Vagina (tissue), 2 donors: Measurements from ENCODE around the gene TNFRSF19. TPM values are rescaled to one million over a fixed set of nuclear protein-coding genes. Genes with fewer than 3 reads are reported as not detected.

Source experiments
- DNase-seq, 2 donors: peaks; one replicate each; pipeline ENCODE4 v3.0.0-alpha.2; 2017; ENCODE audit errors: extremely low spot score in 2 of 2
- H3K27ac ChIP-seq: fragments of 200-600 bp; sonication (generic); one replicate; pipeline ENCODE4 v1.5.1; 2019
- H3K27me3 ChIP-seq: fragments of 200-600 bp; sonication (generic); one replicate; pipeline ENCODE4 v1.5.1; 2019
- H3K36me3 ChIP-seq, 2 donors: fragments of 200-600 bp; sonication (generic); one replicate each; pipeline ENCODE4 v1.5.1; 2017 to 2019
- H3K4me1 ChIP-seq: fragments of 200-600 bp; sonication (generic); one replicate; pipeline ENCODE4 v1.5.1; 2019
- H3K4me3 ChIP-seq, 2 donors: fragments of 200-600 bp; sonication (generic); 1 replicate in 1 of 2; 2 replicates in 1 of 2; pipeline ENCODE4 v1.5.1; 2016 to 2019
- H3K9me3 ChIP-seq: fragments of 200-600 bp; sonication (generic); one replicate; pipeline ENCODE4 v1.5.1; 2019
- POLR2A ChIP-seq, 2 donors: fragments of 450-650 bp; IDR thresholded peaks; one replicate each; pipeline ENCODE4 v1.6.1; 2017; ENCODE audit warnings: antibody characterized with exemption in 2 of 2, mild to moderate bottlenecking in 2 of 2, moderate library complexity in 2 of 2
- POLR2AphosphoS5 ChIP-seq, 2 donors: sonication (generic); formaldehyde crosslinking; IDR thresholded peaks; one replicate each; pipeline ENCODE4 v1.9.0; 2017; ENCODE audit warnings: antibody characterized with exemption in 2 of 2, mild to moderate bottlenecking in 2 of 2, low read depth in 1 of 2; ENCODE audit not compliant: insufficient read depth in 1 of 2
- intact Hi-C: fragments of 100-400 bp; cut with DNase I; formaldehyde crosslinking; loops from one replicate; pipeline ENCODE4 v1.15.1; 2023
- total RNA-seq: library from RNA; depleted of rRNA; stranded (reverse); fragments of >200 nt; gene quantifications from one replicate; pipeline ENCODE4 v1.2.3, GENCODE V29; 2016
- TF ChIP-seq, protein P1 (sequence below), 3 experiments: fragments of 450-650 bp in 2 of 3; fragments of 200-600 bp in 1 of 3; sonication (generic) in 1 of 3; IDR thresholded peaks; one replicate each; pipeline ENCODE4 v1.5.1; 2017 to 2019; ENCODE audit warnings: antibody characterized with exemption in 3 of 3, mild to moderate bottlenecking in 2 of 3, moderate library complexity in 2 of 3

TNFRSF19 gene
- total RNA-seq, 1 donor from 2014 or later: 10.3 TPM

DNA sequence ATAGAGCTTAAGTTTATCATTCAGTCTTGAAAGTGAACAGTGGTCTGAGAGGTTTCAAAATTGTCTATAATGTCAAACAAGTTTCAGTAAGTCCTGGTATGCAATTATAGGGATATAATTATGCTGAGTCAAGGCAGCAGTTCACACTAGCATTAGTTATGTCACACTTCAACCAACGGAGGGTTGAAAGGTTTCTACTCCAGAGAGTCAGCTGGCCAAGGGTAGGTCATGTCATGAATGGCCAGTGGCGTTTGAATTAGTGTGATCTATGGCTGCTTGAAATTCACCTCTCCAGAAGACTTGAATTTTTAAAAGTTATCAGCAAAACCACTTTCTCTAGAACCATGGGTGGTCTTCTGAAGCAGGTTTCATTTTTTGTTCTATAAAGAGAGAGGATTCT is 108.6 kb downstream of the TNFRSF19 start:
- TF ChIP-seq POLR2A (IDR thresholded peaks at IDR 0.05) (no peak), POLR2AphosphoS5 (IDR thresholded peaks at IDR 0.05; ENCODE audit: insufficient read depth in 1 of 2, low read depth in 1 of 2) (no peak)
- TF ChIP-seq, protein P1, sequence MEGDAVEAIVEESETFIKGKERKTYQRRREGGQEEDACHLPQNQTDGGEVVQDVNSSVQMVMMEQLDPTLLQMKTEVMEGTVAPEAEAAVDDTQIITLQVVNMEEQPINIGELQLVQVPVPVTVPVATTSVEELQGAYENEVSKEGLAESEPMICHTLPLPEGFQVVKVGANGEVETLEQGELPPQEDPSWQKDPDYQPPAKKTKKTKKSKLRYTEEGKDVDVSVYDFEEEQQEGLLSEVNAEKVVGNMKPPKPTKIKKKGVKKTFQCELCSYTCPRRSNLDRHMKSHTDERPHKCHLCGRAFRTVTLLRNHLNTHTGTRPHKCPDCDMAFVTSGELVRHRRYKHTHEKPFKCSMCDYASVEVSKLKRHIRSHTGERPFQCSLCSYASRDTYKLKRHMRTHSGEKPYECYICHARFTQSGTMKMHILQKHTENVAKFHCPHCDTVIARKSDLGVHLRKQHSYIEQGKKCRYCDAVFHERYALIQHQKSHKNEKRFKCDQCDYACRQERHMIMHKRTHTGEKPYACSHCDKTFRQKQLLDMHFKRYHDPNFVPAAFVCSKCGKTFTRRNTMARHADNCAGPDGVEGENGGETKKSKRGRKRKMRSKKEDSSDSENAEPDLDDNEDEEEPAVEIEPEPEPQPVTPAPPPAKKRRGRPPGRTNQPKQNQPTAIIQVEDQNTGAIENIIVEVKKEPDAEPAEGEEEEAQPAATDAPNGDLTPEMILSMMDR (IDR thresholded peaks at IDR 0.05): no peak
- Histone ChIP-seq H3K27me3 (no peaks in the 10 kb centered on the region), H3K9me3 (peaks cover under 1% of the 10 kb centered on the region), H3K27ac (no peak overlapping the region), H3K4me1 (no peaks in the 10 kb centered on the region), H3K4me3 (no peak overlapping the region), H3K36me3 (no peaks in the 10 kb centered on the region)
- DNase-seq: no peak
- intact Hi-C loops: no loop called here

DNA sequence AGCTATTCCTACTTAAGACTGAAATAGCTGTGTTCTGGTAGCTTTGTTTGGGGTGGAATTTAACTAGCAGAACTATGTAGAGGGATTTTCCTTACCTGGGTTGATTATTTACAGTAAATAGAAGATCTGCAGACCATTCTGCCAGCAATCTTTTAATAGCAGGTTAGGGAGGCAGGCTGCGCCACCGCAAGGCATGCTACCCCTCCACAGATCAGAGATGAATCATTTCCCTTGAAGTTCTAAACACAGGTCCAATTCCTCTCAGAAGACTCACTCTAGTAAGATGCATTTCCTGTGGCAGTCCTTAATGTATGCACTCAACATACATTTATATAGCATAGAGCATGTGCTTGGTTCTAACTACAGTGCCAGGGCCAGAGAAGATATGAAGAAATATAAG is 109.0 kb downstream of the TNFRSF19 start:
- Histone ChIP-seq H3K36me3 (no peaks in the 10 kb centered on the region), H3K4me3 (no peak overlapping the region), H3K9me3 (peaks cover 4% of the 10 kb centered on the region), H3K4me1 (no peaks in the 10 kb centered on the region), H3K27me3 (no peaks in the 10 kb centered on the region), H3K27ac (no peak overlapping the region)
- intact Hi-C loops: no loop called here
- TF ChIP-seq POLR2AphosphoS5 (IDR thresholded peaks at IDR 0.05; ENCODE audit: insufficient read depth in 1 of 2, low read depth in 1 of 2) (no peak), POLR2A (IDR thresholded peaks at IDR 0.05) (no peak)
- TF ChIP-seq, protein P1 (IDR thresholded peaks at IDR 0.05): no peak
- DNase-seq: no peak

DNA sequence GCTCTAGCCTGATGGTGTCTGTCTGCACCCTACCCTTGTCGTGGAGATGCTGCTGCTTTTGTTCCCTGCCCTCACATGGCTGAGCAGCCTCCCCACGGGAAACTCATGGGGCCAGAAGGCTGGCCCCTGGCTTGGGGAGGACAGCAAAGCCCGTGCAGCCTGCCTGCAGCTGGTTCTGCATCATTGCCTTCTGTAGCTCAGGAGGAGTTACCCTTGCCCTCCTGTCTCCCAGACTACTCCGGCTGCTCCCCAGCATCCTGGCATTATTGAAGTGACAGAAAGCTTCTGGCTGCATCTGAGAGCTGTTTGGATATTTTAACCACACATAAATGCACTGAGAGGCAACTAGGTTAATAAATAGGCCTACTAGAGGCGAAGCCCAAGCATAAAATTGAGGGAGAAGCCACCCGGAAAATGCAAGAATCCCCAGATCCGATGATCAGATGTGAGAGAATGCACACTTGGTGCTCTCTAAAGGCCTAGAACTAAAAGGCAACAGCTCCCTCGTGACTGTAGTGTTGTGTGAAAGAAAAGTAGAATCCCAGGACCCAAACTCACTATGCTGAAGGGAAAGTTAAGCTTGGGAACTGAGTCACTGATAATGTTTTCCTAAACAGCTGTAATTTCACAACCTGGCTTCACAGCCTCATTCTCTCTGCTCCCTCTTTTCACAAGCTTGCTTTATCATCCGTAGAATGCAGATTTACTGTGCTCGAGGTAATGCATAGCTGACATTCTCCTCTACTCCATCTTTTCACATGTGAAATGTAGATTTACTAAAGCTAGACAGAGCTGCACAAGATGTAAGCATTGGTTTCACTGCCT is 110.8 kb downstream of the TNFRSF19 start:
- H3K27ac ChIP-seq: no peak overlapping the region
- peaks cover 4% of the 10 kb centered on the region for H3K9me3 ChIP-seq
- H3K27me3 ChIP-seq: no peaks in the 10 kb centered on the region
- intact Hi-C loops: no loop called here
- no peak overlapping the region for H3K4me3 ChIP-seq
- TF ChIP-seq POLR2A (IDR thresholded peaks at IDR 0.05): no peak
- TF ChIP-seq POLR2AphosphoS5 (IDR thresholded peaks at IDR 0.05; ENCODE audit: insufficient read depth in 1 of 2, low read depth in 1 of 2): no peak
- peak in 1 of 2 donors; percentile 79 for DNase-seq
- no peaks in the 10 kb centered on the region for H3K4me1 ChIP-seq
- H3K36me3 ChIP-seq: no peaks in the 10 kb centered on the region

DNA sequence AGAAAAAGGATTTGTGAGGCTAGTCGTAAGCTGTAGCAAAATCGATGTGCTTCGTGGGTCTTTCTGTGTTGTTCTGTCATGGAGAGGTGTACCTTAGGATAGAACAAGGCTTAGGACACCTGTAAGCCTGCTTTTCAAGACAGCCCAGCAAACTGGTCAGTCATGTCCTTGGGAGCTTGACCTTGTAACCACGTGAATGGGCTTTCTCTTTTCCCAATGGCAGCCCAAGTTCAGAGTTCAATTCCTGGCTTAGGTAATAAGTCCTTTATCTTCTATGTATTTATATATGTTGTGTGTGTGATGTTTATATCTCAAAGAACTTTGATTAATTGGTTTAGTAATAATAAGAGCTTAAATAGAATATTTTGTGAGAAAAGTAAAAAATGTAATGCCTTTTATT is 112.9 kb downstream of the TNFRSF19 start:
- peak in 1 of 2 donors; percentile 29 for DNase-seq
- no peaks in the 10 kb centered on the region for H3K36me3 ChIP-seq
- H3K27ac ChIP-seq: no peak overlapping the region
- intact Hi-C loops: no loop called here
- TF ChIP-seq, protein P1 (IDR thresholded peaks at IDR 0.05): no peak
- TF ChIP-seq POLR2A (IDR thresholded peaks at IDR 0.05) (no peak), POLR2AphosphoS5 (IDR thresholded peaks at IDR 0.05; ENCODE audit: insufficient read depth in 1 of 2, low read depth in 1 of 2) (no peak)
- peaks cover 4% of the 10 kb centered on the region for H3K9me3 ChIP-seq
- H3K4me3 ChIP-seq: no peak overlapping the region
- H3K27me3 ChIP-seq: no peaks in the 10 kb centered on the region
- H3K4me1 ChIP-seq: no peaks in the 10 kb centered on the region

DNA sequence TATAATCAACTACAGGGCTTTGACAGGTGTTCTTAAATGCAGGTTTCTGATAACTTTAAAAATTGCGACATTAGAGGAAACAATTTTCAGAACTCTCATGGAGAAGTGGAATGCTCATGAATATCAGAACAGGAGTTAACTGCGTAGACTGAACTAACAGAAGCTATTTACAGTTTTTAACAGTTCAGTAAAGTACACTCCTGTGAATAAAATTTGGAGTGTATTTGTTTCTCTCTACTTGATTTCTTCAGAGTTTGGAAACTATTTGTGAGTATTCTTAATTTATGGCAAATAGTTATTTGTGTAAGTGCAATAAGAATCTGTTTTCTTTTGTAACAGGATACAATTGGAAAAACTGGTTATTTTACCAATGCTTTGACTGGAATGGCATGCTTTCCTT is 114.4 kb downstream of the TNFRSF19 start:
- H3K27ac ChIP-seq: no peak overlapping the region
- no peaks in the 10 kb centered on the region for H3K27me3 ChIP-seq
- H3K36me3 ChIP-seq: no peaks in the 10 kb centered on the region
- no peak for DNase-seq
- TF ChIP-seq, protein P1 (IDR thresholded peaks at IDR 0.05): no peak
- TF ChIP-seq POLR2AphosphoS5 (IDR thresholded peaks at IDR 0.05; ENCODE audit: insufficient read depth in 1 of 2, low read depth in 1 of 2): no peak
- no peak for TF ChIP-seq POLR2A (IDR thresholded peaks at IDR 0.05)
- H3K4me1 ChIP-seq: no peaks in the 10 kb centered on the region
- no peak overlapping the region for H3K4me3 ChIP-seq
- H3K9me3 ChIP-seq: peaks cover 4% of the 10 kb centered on the region
- intact Hi-C loops: no loop called here
